ENCODE data around the gene NOXA1.
"Not testable (repeated sequence)": the region's sequence is repeated elsewhere in the genome, so short reads cannot be mapped to it uniquely, and the experiment has no call there.

Gene NOXA1

GRCh38 chr9:137439158-137439714 is 16.0 kb downstream of the NOXA1 start:
- DNase-seq (ENCODE audit: low spot score) = no peak

- DNase-seq (ENCODE audit: low spot score) = no peak
These were observed 18.2 kb downstream of the NOXA1 start, which contains the start of gene ENTPD8 for GRCh38 chr9:137441289-137441934. Gene ENTPD8, minus strand, starts transcription at chr9:137441357. Its CDS starts 3,072 bp downstream, at chr9:137438285.

- no peak for DNase-seq (ENCODE audit: low spot score)
These were observed 18.7 kb downstream of the NOXA1 start for GRCh38 chr9:137441935-137442321.

DNA sequence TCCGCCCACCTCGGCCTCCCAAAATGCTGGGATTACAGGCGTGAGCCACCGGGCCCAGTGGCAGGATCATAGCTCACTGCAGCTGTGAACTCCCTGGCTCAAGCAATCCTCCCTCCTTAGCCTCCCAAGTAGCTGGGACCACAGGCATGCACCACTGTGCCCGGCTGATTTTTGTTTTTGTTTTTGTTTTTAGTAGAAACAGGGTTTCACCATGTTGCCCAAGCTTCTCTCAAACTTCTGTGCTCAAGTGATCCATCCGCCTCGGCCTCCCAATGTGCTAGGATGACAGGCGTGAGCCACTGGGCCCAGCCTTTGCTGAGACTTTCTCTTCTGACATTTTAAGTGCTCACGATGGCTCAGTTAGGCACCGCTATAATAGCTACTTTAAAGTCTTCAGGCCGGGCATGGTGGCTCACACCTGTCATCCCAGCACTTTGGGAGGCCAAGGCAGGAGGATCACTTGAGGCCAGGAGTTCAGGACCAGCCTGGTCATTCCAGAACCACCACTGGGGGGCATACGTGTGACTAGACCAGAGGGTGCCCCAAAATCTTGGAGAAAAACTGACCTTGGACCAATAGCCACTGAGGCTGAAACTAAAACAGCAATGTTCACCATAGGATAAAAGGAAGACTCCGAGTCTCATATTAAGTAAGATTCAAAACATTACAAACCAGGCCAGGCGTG is 21.1 kb downstream of the NOXA1 start:
- DNase-seq (ENCODE audit: low spot score) = no peak

DNA sequence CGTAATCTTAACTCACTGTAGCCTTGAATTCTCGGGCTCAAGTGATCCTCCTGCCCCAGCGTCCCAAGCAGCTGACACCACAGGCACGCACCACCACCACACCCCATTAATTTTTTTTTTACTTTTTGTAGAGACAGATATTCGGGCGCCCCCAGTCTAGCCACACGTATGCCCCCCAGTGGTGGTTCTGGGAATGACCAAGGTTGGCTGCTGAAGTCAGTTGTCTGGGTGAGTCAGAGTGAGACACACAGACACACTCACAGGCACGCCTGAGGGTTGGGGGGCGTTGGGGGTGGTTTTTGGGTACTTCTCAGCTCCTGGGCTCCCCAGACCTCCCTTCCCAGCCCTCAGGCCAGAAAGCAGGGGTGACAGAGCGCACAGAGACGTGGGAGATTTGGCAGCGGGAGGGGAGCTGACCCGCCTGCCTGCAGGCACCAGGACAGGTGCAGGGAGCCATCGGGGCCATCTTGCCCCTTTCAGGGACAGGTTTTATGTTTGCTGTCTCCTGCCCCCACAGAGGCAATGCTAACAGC is 22.1 kb downstream of the NOXA1 start:
- DNase-seq (ENCODE audit: low spot score) = peak; percentile 92

DNA sequence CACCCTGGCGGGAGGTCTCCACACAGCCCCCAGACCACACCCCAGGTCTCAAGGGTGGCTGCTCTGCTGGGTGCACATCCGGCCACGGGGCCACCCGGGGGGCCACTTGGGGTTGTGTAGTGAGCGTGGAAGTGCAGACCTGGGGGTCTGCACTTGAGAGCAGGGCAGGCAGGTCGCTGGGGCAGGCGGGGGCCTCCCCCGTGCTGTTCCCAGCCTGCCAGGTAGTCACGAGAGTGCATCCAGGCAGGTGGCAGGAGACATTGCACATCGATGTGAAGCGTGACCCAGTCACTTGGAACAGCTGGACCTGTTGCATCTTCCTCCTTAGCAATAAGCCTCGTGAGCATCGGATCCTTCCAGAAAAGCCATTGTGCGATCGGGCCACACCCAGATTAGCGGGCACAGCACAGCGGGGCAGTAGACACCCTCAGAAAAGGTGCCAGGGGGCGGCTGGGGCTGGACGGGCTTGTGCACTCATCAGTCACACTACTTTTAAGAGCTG is 22.8 kb downstream of the NOXA1 start:
- no peak for DNase-seq (ENCODE audit: low spot score)

DNA sequence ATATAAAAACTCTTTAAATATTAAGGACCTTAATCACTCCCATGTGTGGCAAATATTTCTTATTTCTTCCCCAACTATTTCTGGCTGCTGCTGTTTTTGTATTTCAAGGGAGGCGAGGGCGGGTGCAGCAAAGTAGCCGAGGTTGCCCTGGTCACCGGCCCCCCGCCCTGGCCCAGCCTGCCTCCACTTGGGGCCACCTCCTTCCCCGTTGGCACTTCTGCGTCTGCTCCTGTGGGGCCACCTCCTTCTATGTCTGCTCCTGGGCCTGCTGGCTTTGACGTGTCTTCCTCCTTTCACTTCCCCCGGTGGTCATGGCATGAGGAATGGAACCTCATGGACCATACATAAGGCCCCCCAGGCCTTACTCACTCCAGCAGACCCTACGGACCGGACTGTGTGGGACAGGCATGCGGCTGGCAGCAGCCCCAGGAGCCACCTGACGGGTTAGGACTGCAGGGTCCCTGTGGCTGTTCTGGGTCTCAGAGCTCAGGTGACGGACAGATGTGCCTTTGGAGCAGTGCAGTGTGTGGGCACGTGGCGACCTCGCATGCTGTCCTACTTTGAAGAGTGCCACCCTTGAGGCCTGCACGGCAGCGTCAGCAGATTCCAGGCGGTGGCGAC is 23.8 kb downstream of the NOXA1 start:
- DNase-seq (ENCODE audit: low spot score) = no peak

DNA sequence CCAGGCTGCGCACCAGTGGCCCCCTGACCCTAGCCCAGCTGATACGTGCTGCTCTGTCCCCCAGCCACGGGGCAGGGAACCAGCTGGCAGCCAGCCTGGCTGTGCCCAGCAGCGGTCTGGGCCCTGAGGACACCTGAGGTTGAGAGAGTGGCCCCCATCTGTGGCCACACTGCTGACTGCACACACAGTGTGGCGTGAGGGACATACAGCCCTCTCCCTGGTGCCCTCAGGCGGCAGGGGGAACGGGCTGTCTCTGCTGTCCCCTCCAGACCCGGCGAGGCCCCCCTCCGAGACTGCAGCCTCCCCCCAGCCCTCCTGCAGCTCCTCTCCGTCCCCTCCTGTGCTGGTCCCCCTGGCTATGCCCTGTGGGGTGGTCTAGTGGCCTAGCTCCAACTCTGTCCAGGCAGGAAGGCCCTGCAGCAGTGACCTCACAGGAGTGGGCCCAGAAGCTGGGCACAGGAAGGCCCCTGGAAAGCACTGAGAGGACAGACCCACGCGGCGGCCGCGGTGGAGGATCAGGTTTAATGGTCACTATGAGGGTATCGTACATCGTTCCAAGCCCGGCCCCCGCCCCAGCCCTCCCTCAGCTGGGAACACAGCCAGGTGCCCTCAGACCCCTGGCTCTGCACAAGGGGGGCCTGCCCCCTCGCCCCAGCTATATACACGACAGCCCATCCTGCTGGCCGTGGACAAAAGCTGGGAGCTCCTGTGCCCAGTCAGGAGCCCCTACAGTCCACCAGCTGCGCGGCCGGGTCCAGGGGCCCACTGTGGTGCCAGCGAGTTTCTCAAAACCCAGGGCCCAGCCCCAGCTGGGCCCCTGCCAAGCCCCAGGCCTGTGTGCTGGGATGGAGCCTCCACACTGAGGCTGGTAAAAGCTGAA is 24.8 kb downstream of the NOXA1 start:
- DNase-seq (ENCODE audit: low spot score) = no peak

DNA sequence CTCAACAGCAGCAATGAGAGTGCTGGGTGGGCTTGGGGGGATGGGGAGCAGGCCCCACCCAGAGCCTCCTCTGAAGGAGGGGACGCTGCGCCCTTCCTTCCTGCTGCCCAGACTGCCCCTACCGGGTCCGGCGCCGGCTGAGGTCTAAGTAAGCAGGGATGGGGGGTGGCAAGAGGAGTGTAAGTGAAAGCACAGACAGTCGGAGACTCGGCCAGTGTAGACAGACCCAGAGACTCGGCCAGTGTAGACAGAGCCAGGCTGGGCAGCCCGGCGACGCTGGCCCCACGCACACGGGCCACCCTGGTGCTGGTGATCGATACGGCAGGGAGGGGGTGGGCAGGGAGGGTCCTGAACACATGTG is 25.4 kb downstream of the NOXA1 start:
- no peak for DNase-seq (ENCODE audit: low spot score)

DNA sequence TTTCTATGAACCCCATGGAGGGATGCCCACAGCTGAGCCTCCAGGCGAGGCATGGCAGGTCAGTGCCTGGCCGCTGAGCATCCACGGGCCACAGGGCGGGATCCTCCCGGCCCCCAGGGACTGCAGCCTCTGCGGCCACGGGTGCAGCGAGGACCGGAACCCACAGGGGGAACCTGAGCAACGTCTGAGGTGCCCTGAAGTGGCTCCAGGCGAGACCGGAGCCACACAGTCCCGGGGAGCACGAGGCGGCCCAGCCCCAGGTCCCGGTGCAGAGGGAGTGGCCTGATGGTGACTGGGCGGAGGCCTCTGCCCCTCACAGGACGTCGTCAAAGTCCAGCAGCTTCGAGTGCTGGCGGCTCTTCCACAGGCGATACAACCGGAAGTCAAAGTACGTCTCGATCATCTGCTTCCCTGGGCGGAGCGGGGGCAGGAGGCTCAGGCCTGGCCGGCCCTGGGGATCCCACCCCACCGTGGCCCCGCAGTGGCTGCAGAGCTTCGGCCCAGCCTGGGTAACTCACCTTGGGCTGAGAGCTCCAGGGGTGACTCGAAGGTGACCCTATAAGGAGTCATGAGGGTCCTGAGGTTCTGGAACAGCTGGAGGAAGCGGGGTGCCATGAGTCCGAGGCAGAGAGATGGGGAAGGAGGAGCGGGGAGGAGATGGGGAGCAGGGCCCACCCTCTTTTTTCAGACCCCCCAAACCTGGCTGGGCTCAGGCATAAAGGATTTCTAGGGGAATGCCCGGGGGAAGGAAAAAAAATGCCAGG is 26.1 kb downstream of the NOXA1 start:
- DNase-seq (ENCODE audit: low spot score) = no peak

GRCh38 chr9:137449931-137450538 is 26.8 kb downstream of the NOXA1 start:
- DNase-seq (ENCODE audit: low spot score) = peak; percentile 25

DNA sequence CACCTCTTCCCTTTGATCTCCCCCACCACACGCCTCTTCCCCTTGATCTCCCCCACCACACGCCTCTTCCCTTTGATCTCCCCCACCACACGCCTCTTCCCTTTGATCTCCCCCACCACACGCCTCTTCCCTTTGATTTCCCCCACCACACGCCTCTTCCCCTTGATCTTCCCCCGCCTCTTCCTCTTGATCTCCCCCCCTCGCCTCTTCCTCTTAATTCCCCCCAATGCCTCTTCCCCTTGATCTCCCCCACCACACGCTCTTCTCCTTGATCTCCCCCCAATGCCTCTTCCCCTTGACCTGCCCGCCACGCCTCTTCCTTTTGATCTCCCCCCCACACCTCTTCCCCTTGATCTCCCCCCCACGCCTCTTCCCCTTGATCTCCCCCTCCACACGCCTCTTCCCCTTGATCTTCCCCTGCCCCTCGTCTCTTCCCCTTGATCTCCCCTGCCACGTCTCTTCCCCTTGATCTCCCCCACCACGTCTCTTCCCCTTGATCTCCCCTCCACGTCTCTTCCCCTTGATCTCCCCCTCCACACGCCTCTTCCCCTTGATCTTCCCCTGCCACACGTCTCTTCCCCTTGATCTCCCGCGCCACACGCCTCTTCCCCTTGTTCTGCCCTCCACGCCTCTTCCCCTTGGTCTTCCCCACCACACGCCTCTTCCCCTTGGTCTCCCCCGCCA is 27.5 kb downstream of the NOXA1 start:
- peak; percentile 45 for DNase-seq (ENCODE audit: low spot score)

GRCh38 chr9:137451264-137452005 is 28.2 kb downstream of the NOXA1 start:
- DNase-seq (ENCODE audit: low spot score) = not testable (repeated sequence)

GRCh38 chr9:137452006-137452760 is 29.0 kb downstream of the NOXA1 start:
- no peak for DNase-seq (ENCODE audit: low spot score)

DNA sequence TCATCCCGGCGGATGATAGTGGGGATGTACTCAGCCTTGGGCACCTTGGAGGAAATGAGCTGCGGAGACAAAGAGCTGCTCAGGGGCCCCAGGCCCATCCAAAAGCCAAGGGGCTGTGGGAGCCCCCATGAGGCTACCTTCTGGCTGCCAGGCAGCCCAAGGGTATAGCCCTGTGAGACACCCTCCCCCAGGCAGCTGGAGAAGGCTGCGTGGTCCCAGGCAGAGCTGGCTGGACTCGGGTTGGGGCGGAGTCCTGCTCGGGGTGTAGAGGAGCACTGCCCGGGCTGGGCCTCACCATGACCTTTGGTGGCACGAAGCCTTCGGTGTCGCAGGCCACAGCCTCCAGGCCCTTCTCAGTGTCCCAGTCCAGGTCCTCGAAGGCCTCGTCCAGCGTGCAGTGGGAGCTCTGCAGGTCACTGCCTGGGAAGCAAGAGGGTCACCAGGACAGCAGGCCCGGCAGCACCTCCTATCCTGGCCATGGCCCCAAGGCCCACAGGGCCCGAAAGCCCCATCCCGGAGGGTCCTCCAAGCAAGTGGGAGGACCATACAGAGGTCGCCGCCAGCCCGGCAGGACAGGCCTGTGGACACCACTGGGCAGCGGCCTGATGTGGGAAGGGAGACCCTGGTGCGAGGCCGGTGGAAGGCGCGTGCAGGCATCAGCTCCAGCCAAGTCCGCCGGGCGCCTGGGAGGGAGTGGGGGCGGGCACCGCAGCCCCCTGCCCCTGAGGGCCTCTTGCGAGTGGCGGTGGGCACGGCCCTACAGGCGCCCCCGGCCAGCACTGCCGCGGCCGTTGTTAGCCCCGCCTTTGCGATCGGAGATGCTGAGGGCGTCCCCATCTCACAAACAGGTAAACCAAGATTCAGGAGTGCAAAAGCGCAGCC is 29.8 kb downstream of the NOXA1 start:
- DNase-seq (ENCODE audit: low spot score) = no peak

DNA sequence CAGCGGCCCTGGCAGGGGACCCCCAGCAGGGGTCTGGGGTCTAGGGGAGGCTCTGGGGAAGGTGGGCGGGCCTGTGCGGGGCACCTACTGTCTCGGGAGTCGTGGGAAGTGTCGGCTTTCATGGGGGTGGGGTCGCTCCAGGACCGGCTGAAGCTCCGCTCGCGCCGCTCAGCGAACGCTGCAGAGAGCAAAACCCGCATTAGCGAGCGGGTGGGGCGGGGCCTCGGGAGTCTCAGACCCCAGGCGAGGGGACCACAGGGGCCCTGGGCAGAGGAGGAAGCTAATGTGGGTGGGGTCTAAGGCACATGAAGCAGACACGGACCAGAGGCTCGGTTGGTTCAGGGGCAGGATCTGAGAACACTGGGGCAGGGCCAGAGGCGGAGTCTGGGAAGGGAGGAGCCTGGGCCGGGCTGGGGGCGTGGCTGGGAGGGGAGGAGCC is 30.5 kb downstream of the NOXA1 start:
- DNase-seq (ENCODE audit: low spot score) = peak; percentile 46

- DNase-seq (ENCODE audit: low spot score) = no peak
These were observed 31.0 kb downstream of the NOXA1 start for GRCh38 chr9:137454145-137454596.

All from CD4-positive, alpha-beta T cell treated with Interleukin-2 at 100 ng/mL for 4 hours (primary cell).